GM21786 (cell line): ENCODE measurements around the gene GALR3.

Experiments used
- ATAC-seq: cut with Tn5 transposase; IDR thresholded peaks from one replicate; pipeline ENCODE4 v1.9.1; 2021; ENCODE audit not compliant: unreplicated experiment

The GALR3 gene

DNA sequence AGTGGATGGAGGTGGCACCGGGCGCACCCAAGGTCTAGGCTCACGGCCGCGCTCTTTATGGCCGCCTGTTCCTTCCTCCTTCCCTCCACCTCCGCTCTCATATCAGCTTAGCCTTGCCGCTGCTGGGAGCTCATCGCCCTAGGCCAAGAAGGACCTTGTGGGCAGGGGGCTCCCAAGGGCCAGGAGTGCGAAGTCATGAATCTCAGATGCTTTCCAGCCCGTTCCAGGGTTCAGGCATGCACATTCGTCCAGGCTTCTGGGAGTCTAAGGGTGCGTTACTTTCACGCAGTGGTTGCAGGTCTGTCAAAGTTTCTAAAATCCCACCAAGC lies 4.1 kb upstream of the GALR3 start:
- ATAC-seq, result no peak

DNA sequence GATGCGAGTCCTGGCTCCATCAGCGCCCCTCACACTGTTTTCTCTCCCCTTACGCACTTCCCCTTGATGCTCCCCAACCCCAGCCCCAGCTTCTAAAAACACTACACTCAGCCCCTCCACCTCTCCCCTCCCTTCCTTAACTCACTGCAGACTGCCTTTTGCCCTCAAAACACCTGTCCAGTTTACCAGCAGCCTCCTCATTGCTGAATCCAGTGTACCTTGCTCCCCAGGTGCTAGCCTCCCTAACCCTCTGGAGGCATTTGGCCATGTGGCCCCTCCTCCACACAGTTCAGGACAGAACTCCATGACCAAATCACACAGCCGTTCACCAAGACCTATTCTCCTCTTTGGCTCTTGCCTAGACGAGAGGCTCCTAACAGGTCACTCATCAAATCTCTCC lies 2.8 kb upstream of the GALR3 start:
- ATAC-seq, result no peak

- no peak for ATAC-seq
Observed at GRCh38 chr22:37822079-37822833, 926 bp upstream of the GALR3 start.

DNA sequence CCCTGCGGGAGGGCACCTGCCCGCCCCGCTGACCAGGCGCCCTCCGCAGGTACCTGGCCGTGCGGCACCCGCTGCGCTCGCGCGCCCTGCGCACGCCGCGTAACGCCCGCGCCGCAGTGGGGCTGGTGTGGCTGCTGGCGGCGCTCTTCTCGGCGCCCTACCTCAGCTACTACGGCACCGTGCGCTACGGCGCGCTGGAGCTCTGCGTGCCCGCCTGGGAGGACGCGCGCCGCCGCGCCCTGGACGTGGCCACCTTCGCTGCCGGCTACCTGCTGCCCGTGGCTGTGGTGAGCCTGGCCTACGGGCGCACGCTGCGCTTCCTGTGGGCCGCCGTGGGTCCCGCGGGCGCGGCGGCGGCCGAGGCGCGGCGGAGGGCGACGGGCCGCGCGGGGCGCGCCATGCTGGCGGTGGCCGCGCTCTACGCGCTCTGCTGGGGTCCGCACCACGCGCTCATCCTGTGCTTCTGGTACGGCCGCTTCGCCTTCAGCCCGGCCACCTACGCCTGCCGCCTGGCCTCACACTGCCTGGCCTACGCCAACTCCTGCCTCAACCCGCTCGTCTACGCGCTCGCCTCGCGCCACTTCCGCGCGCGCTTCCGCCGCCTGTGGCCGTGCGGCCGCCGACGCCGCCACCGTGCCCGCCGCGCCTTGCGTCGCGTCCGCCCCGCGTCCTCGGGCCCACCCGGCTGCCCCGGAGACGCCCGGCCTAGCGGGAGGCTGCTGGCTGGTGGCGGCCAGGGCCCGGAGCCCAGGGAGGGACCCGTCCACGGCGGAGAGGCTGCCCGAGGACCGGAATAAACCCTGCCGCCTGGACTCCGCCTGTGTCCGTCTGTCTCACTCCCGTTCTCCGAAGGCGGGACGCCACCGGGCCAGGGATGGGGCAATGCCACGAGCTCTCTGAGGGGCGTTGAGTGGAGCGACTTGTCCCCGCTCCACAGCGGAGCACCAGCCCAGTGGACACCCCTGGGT lies 1.8 kb downstream of the GALR3 start:
- no peak for ATAC-seq

- ATAC-seq, result no peak
Observed at GRCh38 chr22:37827056-37827455, 3.9 kb downstream of the GALR3 start.

DNA sequence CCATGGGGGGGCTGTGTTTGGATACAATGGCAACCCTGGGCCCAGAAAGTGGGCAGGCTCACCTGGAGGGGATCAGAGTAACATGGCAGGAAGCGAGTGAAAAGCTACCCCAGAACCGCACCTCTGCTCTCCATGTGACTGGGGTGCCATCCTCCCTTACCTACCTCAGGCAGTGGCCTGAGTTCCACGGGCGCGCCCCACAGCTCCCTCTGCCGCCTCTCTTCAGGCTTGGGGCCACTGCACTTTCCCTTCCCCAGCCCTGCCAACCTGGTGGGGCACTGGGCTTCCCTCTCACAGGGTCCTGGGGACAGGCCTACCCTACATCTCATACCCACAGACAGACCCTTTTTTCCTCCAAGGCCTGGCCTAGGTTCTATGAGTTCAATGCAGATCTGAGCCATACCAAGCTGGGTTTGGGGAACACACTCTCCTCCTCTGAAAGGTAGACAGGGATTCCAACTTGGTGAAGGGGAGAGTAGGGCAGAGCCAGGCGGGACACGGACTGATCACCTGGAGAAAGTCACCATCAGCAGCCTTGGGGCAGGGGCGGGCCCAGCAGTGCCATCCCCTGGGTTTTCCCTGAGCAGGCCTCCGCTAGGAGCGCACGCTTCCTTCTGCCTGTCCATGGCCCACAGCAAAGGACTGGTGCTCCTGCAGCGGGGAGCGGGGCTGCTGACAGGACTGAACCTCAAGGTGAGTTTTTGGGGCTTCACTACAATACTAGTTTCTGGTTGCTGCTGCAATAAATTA lies 7.1 kb downstream of the GALR3 start:
- no peak for ATAC-seq

DNA sequence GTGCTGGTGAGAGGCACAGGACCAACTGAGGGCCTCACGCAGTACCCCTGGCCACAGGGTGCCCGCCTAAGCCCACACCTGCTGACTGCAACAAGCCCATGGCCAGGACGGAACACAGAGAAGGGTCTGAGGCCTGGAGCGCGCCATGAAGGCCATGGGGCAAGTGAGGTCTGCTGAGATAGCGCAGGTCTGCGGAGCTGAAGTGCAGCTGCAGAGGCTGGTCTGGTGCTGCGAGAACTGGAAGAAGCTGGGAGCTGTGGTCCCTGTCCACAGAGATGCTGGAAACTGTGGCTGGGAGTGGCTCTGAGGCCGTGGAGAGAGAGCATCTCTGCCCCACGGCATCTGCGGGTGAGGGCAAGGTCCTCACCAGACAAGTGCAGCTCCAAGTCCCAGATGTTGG lies 8.3 kb downstream of the GALR3 start:
- no peak for ATAC-seq

DNA sequence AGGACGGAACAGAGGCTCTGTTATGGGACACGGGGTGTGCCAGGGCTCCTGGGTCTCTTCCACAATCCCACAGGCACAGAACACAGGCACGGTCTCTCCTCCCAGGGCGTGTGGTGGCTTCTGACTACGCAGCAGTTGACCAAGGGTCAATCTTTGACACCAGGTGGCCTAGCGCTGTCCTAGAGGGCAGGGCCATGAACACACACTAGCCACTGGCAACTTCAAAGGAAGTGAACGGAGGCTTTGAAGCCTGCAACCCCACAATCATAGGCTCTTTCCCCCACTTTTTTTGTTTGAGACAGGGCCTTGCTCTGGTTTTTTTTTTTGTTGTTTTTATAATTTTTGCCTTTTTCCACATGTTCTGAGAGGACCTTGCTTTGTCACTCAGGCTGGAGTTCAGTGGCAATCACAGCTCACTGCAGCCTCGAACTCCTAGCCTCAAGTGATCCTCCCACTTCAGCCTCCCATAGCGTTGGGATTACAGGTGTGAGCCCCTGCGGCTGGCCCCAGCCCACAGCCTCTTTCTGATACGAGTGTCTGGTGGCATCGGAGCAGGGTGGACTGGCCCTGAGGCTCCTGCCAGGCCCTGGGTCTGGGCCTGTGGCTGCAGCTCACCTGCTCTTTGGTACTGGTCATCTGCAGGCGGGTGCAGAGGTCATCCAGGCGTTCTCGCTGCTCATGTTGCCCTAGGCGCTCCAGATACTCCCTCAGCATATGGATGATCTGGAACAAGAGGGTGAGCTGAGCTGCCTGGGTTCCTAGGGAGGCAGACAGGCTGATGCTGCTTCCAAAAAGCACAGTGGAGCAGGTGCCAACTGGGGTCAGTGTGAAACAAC lies 9.1 kb downstream of the GALR3 start:
- no peak for ATAC-seq

DNA sequence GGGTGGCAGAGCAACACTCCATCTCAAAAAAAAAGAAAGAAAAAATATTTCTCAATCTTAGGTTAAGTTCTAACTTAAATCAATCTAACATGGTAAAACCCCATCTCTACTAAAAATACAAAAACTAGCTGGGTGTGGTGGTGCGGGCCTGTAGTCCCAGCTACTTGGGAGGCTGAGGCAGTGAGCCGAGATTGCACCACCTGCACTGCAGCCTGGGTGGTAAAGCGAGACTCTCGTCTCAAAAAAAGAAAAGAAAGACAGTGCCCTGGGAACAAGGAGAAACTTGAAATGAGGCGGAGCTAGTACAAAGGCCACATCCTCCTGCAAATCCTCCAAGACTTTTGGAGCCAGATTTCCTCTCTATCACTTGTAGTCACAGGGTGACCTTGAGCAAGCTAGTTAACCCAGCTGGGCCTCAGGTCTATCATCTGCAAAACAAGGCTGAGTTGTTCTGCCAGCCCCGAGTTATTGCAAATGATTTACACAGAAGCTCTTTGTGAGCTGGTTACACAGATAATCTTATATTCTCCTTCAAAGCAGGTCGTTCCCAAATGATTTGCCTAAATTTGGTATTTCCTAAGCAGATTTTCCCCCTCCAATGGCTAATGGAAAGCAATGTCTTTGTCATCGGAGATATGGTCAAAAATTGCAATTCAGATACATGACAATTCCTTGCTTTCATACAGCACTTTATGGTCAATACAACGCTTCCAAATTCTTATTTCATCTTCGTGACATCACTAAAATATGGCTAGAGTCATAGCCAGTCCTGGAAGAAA lies 19.0 kb downstream of the GALR3 start:
- no peak for ATAC-seq

GRCh38 chr22:37843741-37844089 lies 20.5 kb downstream of the GALR3 start:
- peak; percentile 32 for ATAC-seq

DNA sequence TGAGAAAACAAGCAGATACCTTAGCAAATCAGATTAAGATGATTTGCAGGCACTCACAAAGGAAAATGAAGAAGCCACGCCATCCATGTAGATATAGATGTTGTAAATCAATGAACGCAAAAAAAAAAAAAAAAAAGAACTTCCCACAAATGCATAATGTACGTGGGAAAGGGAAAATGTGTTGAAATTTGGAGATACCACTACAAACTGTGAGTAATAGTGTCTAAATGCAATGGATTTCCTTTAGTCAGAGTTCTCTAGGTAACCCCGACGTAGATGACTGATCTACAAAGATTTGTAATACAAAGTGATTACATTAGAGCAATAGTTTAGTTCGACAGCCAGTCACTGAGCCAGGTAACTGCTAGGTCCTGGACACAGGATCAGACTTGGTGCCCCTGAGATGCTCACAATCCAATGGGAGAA lies 21.7 kb downstream of the GALR3 start:
- ATAC-seq, result no peak

DNA sequence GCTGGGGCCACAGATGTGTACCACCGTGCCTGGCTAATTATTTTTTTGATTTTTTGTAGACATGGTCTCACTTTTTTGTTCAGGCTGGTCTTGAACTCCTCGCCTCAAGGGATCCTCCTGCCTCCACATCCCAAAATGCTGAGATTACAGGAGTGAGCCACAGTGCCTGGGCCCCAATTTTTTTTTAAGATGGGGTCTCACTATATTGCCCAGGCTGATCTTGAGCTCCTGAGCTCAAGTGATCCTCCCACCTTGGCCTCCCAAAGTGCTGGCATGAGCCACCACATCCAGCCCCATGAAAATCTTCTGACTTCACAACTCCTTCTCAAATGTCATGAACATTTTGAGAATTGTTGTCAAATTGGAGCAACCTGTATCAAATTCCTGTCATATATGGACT lies 23.3 kb downstream of the GALR3 start:
- ATAC-seq, result no peak

DNA sequence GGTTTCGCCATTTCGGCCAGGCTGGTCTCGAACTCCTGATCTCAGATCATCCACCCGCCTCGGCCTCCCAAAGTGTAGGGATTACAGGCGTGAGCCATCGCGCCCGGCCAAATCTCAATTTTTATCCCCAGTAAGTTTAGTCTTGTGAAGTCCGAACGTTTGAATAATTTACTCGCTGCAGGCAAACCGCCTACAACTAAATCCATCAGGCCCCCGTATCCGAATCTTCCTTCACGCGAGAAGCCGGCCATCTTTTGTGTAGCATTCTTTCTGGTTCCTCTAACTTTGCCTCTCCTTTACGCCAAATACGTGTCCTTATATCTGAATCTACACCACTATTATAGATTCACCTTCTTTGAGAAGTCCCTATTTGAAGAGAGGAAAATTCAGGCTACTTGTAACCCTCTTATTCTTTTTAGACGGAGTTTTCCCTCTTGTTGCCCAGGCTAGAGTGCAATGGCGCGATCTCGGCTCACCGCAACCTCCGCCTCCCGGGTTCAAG lies 25.5 kb downstream of the GALR3 start:
- no peak for ATAC-seq

GRCh38 chr22:37849089-37849751 lies 26.0 kb downstream of the GALR3 start, which contains the start of gene EIF3L:
TSS of gene EIF3L (plus strand) at chr22:37849419. CDS start at chr22:37849450, 31 bp downstream.
- peak; percentile 69 for ATAC-seq

GRCh38 chr22:37850801-37851200 lies 27.6 kb downstream of the GALR3 start:
- no peak for ATAC-seq

GRCh38 chr22:37852418-37852817 lies 29.2 kb downstream of the GALR3 start:
- ATAC-seq, result no peak

DNA sequence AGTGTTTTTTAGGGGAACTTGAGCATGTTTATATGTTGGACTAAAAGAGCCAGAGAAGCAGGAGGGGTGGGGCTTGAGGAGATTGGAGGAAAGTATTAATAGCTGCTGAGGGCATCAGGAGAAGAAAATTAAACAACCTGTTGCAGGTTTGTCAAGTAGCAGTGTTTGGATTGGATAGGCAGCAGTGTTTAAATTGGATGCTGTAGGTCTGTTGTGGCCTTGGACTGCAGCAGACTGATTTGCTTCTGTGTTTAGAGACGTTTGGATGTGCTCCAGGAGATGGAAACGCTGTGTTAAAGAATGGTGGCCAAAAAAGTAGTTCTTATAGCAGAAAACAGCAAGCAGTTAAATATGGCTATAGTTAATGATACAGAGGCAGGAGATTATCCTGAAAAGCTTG lies 31.8 kb downstream of the GALR3 start:
- ATAC-seq, result no peak

- ATAC-seq, result no peak
Observed at GRCh38 chr22:37855462-37855861, 32.3 kb downstream of the GALR3 start.

DNA sequence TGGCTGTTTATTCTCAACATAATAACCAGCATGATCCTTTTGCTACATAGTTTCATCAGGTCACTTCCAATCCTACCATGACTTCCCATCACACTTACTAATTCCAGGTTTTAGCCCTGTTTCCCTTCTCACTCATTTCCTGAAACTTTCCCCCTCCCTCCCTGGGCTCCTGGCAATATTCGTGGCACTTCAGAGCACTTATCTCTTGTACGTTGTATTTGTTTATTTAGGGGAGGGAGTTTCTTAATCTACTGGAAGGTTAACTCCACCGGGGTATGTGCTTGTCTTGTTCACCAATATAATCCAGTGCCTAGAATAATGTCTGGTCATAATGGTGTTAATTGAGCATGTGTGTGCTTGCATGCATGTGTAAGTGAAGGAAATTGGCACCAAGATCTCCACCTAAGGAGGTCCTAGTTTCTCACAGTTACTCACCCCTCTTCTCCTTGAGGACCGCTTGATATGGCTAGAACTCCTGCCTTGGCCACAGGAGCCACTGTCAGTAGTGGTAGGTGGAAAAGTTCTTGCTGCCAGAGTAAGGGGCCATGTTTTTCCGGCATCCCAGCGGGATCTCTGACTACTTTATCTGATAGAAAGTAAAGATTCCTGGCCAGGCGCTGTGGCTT lies 37.7 kb downstream of the GALR3 start:
- no peak for ATAC-seq
